ENCODE results near the gene DTX1.

- TF ChIP-seq CTCF (IDR thresholded peaks at IDR 0.05) (no peak), POLR2A (IDR thresholded peaks at IDR 0.05) (no peak)
Observed at GRCh38 chr12:113069149-113069548, 12.6 kb downstream of the DTX1 start.
